Measurements from ENCODE around the gene PTPRT. TPM values are rescaled to one million over a fixed set of nuclear protein-coding genes. Genes with fewer than 3 reads are reported as not detected.

Gene PTPRT
- total RNA-seq, 1 donor, result not detected

DNA sequence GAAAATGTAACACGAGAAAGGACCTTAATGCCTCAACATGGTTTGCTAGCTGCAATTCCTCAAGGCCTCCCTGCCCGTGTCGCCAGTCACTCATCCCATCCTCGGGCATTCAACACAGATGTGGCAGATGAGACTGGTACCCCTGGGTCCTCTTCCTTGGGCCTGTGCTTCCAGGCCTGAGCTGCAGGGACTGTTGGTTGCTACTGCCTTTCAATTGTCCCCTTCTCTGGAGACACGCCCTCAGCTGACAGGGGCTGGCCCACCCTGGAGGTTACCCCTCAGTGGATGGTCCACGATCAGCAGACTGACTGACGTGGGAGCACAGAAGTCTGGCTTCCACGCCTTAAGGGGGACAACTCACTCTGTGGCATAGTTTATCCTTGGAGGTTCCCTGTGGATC, 1076.5 kb downstream of the PTPRT start:
- DNase-seq (ENCODE audit: low read depth), result no peak
- TF ChIP-seq, protein P1, sequence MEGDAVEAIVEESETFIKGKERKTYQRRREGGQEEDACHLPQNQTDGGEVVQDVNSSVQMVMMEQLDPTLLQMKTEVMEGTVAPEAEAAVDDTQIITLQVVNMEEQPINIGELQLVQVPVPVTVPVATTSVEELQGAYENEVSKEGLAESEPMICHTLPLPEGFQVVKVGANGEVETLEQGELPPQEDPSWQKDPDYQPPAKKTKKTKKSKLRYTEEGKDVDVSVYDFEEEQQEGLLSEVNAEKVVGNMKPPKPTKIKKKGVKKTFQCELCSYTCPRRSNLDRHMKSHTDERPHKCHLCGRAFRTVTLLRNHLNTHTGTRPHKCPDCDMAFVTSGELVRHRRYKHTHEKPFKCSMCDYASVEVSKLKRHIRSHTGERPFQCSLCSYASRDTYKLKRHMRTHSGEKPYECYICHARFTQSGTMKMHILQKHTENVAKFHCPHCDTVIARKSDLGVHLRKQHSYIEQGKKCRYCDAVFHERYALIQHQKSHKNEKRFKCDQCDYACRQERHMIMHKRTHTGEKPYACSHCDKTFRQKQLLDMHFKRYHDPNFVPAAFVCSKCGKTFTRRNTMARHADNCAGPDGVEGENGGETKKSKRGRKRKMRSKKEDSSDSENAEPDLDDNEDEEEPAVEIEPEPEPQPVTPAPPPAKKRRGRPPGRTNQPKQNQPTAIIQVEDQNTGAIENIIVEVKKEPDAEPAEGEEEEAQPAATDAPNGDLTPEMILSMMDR (IDR thresholded peaks at IDR 0.05; ENCODE audit: insufficient read depth, low read depth, low read length), result no peak
- no peak overlapping the region for H3K4me3 ChIP-seq (ENCODE audit: low read depth, low read length)

DNA sequence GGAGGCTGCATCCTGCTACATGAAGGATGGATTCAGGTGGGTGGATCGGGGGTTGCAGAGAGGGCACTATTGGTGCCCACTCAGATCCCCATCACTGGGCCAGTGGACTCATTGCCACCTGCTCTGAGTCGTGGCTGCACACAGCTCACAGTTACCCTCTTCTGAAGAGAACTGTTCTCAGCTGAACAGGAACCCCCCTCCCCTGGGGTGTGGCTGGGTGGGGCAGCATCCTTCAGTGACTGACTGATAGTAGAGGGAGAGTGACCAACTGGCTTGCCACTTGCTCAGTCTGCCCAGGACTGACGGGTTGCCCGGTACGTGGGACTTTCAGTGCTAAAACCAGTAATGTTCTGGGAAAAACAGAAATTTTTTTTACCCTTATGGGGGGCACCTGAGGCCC, 1077.5 kb downstream of the PTPRT start:
- H3K4me3 ChIP-seq (ENCODE audit: low read depth, low read length), result no peak overlapping the region
- TF ChIP-seq, protein P1 (IDR thresholded peaks at IDR 0.05; ENCODE audit: insufficient read depth, low read depth, low read length), result no peak
- DNase-seq (ENCODE audit: low read depth), result no peak

DNA sequence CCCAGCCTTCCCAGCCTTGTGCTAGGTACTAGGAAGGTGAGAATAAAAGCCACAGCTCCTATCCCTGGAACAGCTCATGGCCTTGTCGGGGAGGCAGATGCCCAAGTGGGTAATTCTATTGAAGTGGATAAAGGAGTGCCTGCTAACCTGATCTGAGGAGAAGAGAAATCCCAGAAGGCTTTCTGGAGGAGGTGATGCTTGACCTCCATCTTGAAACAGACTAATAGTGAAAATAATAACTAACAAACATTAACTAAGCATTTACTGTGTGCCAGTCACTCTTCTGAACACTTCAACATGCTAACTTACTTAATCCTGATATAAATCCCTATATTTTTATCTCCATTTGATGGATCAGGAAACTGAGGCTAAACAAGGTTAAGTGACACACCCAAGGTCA, 1078.4 kb downstream of the PTPRT start:
- no peak for DNase-seq (ENCODE audit: low read depth)
- no peak overlapping the region for H3K4me3 ChIP-seq (ENCODE audit: low read depth, low read length)
- TF ChIP-seq, protein P1 (IDR thresholded peaks at IDR 0.05; ENCODE audit: insufficient read depth, low read depth, low read length), result no peak

DNA sequence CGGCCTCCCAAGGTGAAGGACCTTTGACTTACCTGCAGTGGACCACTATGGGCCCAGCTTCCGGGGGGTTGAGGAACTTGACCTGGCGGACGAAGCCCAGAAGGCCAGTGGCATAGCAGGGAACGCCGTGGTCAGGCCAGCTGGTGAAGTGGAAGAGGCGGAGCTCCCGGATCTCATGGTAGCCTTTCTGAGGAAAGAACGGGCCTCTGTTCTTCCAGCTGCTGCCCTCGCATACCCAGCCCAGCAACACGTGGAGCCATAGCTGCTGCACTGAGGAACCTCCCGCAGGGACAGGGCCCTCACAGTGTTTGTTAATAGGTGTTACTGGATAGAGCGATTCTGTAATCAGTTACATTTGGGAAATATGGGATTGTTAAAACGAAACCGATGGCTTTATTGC, 1079.4 kb downstream of the PTPRT start:
- no peak overlapping the region for H3K4me3 ChIP-seq (ENCODE audit: low read depth, low read length)
- TF ChIP-seq, protein P1 (IDR thresholded peaks at IDR 0.05; ENCODE audit: insufficient read depth, low read depth, low read length), result no peak
- no peak for DNase-seq (ENCODE audit: low read depth)

DNA sequence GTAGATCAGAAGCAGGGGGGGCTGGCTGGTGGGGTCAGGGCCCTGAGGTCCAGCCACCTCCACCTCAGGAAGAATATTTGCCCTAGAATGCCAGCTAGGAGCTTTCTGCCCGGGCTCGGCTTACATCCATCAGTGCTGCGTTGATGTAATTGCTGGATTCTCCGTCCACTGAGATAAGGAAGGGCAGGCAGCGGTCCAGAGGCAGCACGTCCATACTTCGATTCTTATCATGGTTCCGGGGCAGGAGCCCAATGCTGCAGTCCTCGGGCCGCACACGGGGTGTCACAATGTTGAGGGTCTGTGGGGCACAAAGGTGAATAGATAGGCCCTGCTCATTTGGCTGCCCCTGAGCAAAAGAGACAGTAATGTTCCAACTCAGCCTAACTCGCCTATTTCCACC, 1087.7 kb downstream of the PTPRT start:
- H3K4me3 ChIP-seq (ENCODE audit: low read depth, low read length), result no peak overlapping the region
- DNase-seq (ENCODE audit: low read depth), result no peak
- TF ChIP-seq, protein P1 (IDR thresholded peaks at IDR 0.05; ENCODE audit: insufficient read depth, low read depth, low read length), result no peak

DNA sequence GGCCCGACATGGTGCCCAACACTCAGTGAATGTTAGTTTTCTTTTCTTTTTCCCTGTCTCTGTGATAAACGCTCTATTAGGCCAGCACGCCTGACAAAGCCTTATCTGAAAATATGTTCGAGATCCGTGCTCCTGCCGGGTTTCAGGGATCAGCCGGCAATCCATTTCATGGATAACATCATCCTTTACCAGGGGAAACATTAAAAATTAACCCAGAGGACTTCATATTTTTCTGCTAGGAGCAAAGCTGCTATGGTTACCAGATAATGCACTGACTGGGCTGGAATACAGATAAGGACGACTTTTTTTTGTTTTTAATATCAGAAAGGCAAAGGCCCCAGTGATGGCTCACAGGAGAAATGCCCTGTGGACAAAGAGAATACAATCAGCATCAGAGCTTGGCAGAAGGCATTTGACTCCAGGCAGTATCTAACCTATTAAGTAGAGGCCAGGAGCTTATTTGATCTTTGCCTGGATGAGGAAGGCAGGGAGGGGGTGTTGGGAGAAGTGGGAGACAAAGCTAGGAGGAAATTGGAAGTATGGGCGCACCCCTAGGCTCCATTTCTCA, 1089.5 kb downstream of the PTPRT start:
- H3K4me3 ChIP-seq (ENCODE audit: low read depth, low read length), result no peak overlapping the region
- DNase-seq (ENCODE audit: low read depth), result no peak
- TF ChIP-seq, protein P1 (IDR thresholded peaks at IDR 0.05; ENCODE audit: insufficient read depth, low read depth, low read length), result no peak

DNA sequence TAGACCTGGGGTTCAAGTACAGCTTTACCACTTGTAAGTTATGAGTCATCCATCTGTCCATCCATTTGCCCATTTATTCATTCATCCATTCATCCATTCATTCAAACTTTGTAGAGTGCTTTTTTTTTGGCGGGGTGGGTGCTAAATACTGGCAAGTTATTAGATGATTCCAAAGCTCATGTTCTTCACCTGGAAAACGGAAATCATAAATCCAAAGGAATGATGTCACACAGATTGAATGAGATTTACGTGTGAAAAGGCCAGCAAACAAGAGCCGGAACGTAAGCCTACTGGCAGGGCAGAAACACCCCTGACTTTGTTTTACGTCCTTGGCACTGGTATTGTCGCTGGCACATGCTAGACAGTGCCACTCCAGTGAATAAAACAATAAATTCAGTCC, 1090.6 kb downstream of the PTPRT start:
- TF ChIP-seq, protein P1 (IDR thresholded peaks at IDR 0.05; ENCODE audit: insufficient read depth, low read depth, low read length), result no peak
- H3K4me3 ChIP-seq (ENCODE audit: low read depth, low read length), result no peak overlapping the region
- no peak for DNase-seq (ENCODE audit: low read depth)
